ENCODE data around the gene NAA15. TPM values are rescaled to one million over a fixed set of nuclear protein-coding genes. Genes with fewer than 3 reads are reported as not detected.
"Not testable (repeated sequence)": the region's sequence is repeated elsewhere in the genome, so short reads cannot be mapped to it uniquely, and the experiment has no call there.

The NAA15 gene
- total RNA-seq, 2 donors from 2014 or later: 55.2 to 62.1 TPM

DNA sequence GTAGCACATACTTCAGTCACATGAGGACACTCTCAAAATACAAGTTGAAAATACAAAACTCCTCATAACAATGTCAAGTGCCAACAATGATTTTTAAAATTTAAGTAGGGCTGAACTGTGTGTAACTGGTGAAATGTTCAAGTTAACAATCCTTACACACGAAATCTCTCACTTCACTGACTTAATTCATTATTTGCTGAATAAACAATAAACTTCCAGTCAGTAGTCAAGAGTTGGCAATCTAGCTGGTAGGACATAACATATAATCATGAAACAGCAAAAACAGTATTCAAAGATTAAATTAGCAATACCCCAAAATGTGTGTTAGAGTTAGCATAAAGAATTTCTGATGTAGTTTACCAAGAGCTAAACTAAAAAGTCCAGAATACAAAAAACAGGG lies 150.7 kb downstream of the NAA15 start:
- no peaks in the 10 kb centered on the region for H3K36me3 Mint-ChIP-seq (ENCODE audit: low read depth)
- peaks cover 41% of the 10 kb centered on the region for H3K4me1 Mint-ChIP-seq
- H3K27ac Mint-ChIP-seq: peak overlapping the region; percentile 29
- DNase-seq: no peak
- no peak for ATAC-seq
- H3K4me3 Mint-ChIP-seq: no peak overlapping the region
- no peaks in the 10 kb centered on the region for H3K9me3 ChIP-seq (ENCODE audit: control insufficient read depth, low read length, poor library complexity, severe bottlenecking)
- no peaks in the 10 kb centered on the region for H3K27me3 Mint-ChIP-seq

DNA sequence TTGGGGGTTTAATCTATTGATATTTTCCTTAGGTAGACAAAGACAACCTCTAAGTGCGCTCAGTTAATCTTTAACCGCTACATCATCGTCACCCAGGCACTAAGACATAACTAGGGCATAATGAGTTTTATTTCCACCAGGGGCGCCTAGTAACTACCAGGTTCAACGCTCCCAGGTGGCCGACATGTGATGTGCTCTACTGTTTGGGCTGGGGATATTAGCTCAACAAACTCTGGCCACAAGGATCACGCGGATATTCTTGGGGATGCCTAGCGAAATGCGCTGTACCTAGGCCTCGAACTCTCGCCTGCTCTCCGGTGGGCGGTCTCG lies 151.7 kb downstream of the NAA15 start:
- H3K27ac Mint-ChIP-seq: peak overlapping the region; percentile 96
- peak; percentile 44 to 62 (median 54) for DNase-seq
- ATAC-seq: peak; percentile 66
- no peaks in the 10 kb centered on the region for H3K36me3 Mint-ChIP-seq (ENCODE audit: low read depth)
- no peaks in the 10 kb centered on the region for H3K27me3 Mint-ChIP-seq
- H3K9me3 ChIP-seq (ENCODE audit: control insufficient read depth, low read length, poor library complexity, severe bottlenecking): no peaks in the 10 kb centered on the region
- H3K4me3 Mint-ChIP-seq: peak overlapping the region; percentile 97
- peaks cover 46% of the 10 kb centered on the region for H3K4me1 Mint-ChIP-seq

DNA sequence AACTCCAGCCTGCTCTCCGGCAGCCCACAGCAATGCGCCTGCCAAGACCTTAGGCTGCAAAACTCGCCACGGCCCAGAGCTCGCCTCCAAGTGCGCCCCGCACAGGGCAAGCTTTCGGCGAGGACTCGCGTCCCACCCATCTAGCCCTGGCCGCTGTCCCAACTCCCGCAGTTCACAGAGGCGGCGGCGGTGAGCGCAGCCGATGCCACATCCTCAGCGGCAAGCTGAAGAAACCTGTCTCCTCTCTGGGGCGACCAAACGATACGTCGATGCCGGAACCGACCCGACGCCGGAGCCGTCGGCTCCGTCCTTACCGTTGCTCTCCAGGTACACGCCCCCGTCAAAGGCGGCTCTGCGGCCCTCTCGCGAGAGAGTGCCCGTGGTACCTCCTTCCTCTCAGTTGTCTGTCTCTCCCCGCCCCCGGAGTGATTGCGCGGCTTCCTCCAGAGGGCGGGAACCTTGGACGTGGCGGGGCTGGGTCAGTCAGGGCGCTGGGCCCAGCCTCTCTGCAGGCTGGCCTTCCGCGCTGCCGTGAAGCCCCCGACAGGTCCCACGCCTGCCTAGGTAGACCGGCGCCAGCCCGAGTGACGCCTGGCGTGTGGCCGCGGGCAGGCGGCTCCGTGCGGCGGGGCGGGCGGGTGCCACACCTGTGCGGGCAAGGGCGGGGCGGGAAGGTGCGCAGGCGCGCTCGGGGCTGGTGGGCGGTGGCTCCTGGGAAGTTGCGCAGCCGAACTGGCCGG lies 152.2 kb downstream of the NAA15 start:
- ATAC-seq: peak; percentile 89
- Mint-ChIP-seq H3K4me1 (peaks cover 51% of the 10 kb centered on the region), H3K27me3 (no peaks in the 10 kb centered on the region), H3K36me3 (ENCODE audit: low read depth) (peaks cover 4% of the 10 kb centered on the region), H3K27ac (peak overlapping the region; percentile 96), H3K4me3 (peak overlapping the region; percentile 97)
- peak; percentile 92 to 93 (median 92) for DNase-seq
- no peaks in the 10 kb centered on the region for H3K9me3 ChIP-seq (ENCODE audit: control insufficient read depth, low read length, poor library complexity, severe bottlenecking)

DNA sequence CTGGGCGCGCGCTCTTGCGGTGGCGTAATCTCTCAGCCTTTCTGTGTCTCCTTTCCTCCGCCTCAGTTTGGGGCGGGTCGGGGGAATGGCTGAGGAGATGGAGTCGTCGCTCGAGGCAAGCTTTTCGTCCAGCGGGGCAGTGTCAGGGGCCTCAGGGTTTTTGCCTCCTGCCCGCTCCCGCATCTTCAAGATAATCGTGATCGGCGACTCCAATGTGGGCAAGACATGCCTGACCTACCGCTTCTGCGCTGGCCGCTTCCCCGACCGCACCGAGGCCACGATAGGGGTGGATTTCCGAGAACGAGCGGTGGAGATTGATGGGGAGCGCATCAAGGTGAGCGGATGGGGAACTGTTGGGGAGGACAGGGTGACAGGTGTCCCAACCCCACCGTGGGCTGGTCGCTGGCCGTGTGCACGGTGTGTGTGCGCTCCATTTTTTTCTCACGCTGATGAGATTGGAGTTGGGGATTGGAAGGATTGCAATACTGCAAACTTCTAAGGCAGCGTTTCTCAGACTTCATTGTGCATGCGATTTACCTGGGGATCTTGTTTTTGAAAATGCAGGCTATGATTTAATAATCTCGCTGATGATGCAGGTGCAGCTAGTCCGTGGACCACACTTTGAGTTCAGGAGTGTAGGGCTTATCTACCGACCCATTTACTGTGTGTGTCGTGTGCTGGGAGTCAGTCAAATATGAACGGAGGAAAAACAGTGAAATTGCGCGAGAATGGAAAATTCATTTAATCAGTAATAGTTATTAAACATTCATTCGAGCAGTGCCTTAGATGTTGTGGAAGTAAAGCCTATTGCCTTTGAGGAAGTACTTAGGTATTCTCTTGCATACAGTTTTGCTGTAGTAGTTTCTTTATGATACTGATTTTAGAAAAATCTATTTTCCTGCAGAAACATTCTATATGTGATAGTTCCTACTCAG lies 153.1 kb downstream of the NAA15 start, which contains the start of gene RAB33B:
Gene RAB33B, plus strand, starts transcription at position 11 of the 935 bp plus-strand sequence. Its CDS starts 75 bp downstream, at position 86.
- H3K9me3 ChIP-seq (ENCODE audit: control insufficient read depth, low read length, poor library complexity, severe bottlenecking): no peaks in the 10 kb centered on the region
- H3K27ac Mint-ChIP-seq: peak within 1 kb of the TSS; percentile 96
- H3K4me1 Mint-ChIP-seq: peaks cover 55% of the 10 kb centered on the region
- H3K4me3 Mint-ChIP-seq: peak within 1 kb of the TSS; percentile 97
- no peak for ATAC-seq
- peaks cover 4% of the 10 kb centered on the region for H3K36me3 Mint-ChIP-seq (ENCODE audit: low read depth)
- DNase-seq: no peak
- no peaks in the 10 kb centered on the region for H3K27me3 Mint-ChIP-seq

DNA sequence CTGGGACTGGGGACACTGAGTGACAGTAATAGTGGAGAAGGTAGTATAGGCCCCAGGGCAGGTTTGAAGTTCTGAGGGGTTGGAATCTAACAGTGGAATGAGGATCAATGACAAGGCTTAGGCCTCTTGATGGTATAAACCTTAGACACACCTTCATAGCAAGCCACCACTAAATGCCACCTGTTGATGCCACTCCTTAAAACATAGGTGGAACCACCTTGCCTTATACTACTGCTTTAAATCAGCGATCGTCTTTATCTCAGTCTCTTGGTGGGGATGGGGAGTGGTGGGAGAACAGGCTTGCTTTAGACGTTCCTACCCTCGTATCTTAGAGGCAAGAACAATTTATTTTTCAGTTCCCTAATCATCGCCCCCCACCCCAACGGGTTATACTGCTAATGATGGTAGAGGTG lies 153.8 kb downstream of the NAA15 start:
- DNase-seq (no peak), ATAC-seq (no peak)
- peaks cover 61% of the 10 kb centered on the region for H3K4me1 Mint-ChIP-seq

DNA sequence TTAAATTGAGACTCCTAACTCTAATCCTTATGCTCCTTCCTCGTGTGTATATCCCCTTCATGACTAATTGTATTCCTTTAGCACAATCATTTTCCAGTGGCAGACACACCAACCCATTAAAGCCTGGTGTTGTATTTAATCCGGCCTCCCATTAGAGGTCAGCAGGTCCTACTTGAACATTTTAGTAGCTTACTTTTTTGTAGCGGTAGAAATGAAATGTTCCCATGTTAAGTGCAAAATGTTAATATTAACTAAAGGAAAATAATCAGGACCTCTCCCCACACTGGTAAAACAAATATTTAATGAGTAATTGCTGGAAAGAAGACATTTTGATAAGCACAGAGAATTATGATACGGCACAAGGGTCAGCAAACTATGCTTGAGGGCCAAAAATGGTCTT lies 156.0 kb downstream of the NAA15 start:
- peak overlapping the region; percentile 67 for H3K27ac Mint-ChIP-seq
- no peak overlapping the region for H3K4me3 Mint-ChIP-seq
- no peaks in the 10 kb centered on the region for H3K27me3 Mint-ChIP-seq
- DNase-seq: no peak
- no peak for ATAC-seq
- peaks cover 9% of the 10 kb centered on the region for H3K36me3 Mint-ChIP-seq (ENCODE audit: low read depth)
- peaks cover 64% of the 10 kb centered on the region for H3K4me1 Mint-ChIP-seq
- H3K9me3 ChIP-seq (ENCODE audit: control insufficient read depth, low read length, poor library complexity, severe bottlenecking): no peaks in the 10 kb centered on the region

More for the DNA sequence above, 153.8 kb downstream of the NAA15 start:
- Mint-ChIP-seq H3K27ac (peak overlapping the region; percentile 96), H3K4me3 (peak overlapping the region; percentile 97), H3K36me3 (ENCODE audit: low read depth) (peaks cover 8% of the 10 kb centered on the region), H3K27me3 (no peaks in the 10 kb centered on the region)
- no peaks in the 10 kb centered on the region for H3K9me3 ChIP-seq (ENCODE audit: control insufficient read depth, low read length, poor library complexity, severe bottlenecking)

DNA sequence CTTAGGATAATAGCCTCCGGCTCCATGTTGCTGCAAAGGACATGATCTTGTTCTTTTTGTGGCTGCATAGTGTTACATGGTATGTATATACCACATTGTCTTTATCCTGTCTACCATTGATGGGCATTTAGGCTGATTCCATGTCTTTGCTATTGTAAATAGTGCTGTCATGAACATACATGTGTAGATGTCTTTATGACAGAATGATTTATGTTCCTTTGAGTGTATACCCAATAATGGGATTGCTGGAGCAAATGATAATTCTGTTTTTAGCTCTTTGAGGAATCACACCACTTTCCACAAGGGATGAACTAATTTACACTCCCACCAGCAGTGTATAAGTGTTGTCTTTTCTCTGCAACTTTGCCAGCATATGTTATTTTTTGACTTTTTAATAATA lies 157.2 kb downstream of the NAA15 start:
- Mint-ChIP-seq H3K27ac (no peak overlapping the region), H3K36me3 (ENCODE audit: low read depth) (peaks cover 9% of the 10 kb centered on the region), H3K27me3 (no peaks in the 10 kb centered on the region), H3K4me3 (peak overlapping the region; percentile 7), H3K4me1 (peaks cover 59% of the 10 kb centered on the region)
- DNase-seq: no peak
- ATAC-seq: no peak
- no peaks in the 10 kb centered on the region for H3K9me3 ChIP-seq (ENCODE audit: control insufficient read depth, low read length, poor library complexity, severe bottlenecking)

DNA sequence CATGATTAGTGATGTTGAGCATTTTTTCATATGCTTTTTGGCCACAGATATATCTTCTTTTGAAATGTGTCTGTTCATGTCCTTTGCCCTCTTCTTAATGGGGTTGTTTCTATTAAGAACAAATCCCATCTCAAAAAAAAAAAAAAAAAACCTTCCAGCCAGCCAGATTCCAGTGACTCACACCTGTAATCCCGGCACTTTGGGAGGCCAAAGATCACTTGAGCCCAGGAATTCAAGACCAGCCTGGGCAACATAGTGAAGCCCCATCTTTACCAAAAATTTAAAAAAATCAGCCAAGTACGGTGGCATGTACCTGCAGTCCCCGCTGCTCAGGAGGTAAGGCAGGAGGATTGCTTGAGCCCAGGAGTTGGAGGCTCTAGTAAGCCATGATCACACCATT lies 157.7 kb downstream of the NAA15 start:
- no peaks in the 10 kb centered on the region for H3K9me3 ChIP-seq (ENCODE audit: control insufficient read depth, low read length, poor library complexity, severe bottlenecking)
- Mint-ChIP-seq H3K4me1 (peaks cover 62% of the 10 kb centered on the region), H3K27me3 (no peaks in the 10 kb centered on the region), H3K36me3 (ENCODE audit: low read depth) (peaks cover 9% of the 10 kb centered on the region), H3K4me3 (no peak overlapping the region), H3K27ac (no peak overlapping the region)
- DNase-seq: no peak
- ATAC-seq: no peak

DNA sequence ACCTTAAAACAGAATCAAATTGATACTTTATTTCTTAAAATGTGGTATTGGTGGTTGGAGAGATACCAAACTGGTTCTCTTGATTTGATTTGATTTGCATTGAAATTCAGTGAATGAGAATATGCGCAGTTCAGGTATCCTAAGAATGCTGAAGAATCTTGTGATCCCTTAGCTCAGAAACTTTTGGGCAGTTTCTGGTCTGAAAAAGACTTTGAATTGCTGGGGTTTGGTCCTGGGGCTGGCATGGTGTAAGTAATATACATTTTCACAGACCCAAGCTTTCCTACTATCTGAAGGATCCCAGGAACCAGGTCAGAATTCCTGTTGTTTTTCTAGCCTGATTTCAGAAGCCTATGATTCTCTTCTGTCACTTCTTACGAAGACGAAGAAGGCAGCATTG lies 159.3 kb downstream of the NAA15 start:
- no peak for ATAC-seq

DNA sequence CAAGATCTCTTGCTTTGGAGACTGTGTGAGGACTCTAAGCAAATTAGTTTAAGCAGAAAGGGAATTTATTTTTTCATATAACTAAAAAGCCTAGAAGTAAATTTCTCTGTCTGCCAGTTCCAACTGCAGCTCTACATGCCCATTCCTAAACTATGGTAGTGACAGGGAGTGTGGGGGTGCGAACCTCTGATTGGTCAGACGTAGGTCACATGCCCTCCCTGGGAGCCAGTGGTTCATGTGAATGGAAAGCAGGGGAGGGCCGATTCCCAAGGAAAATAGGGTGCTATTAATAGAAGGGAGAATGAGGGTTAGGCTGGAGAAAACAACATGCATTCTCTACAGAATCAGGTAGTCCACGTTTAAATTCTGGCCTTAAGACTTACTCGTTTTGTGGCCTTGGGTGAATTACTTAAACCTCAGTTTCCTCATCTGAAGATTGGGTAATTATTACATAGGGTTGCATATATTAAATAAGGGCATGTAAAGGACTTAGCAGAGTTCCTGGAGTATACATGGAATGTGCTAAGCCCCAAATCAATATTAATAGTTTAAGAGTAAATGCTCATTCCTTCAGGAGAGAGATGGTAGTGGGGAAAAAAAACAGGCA lies 159.8 kb downstream of the NAA15 start:
- DNase-seq (no peak), ATAC-seq (no peak)
- Mint-ChIP-seq H3K27ac (no peak overlapping the region), H3K36me3 (ENCODE audit: low read depth) (peaks cover 9% of the 10 kb centered on the region), H3K4me1 (peaks cover 47% of the 10 kb centered on the region), H3K27me3 (no peaks in the 10 kb centered on the region), H3K4me3 (no peak overlapping the region)
- no peaks in the 10 kb centered on the region for H3K9me3 ChIP-seq (ENCODE audit: control insufficient read depth, low read length, poor library complexity, severe bottlenecking)

More for the DNA sequence above, 159.3 kb downstream of the NAA15 start:
- Mint-ChIP-seq H3K27ac (peak overlapping the region; percentile 89), H3K36me3 (ENCODE audit: low read depth) (peaks cover 9% of the 10 kb centered on the region), H3K4me3 (no peak overlapping the region), H3K4me1 (peaks cover 51% of the 10 kb centered on the region), H3K27me3 (no peaks in the 10 kb centered on the region)
- no peaks in the 10 kb centered on the region for H3K9me3 ChIP-seq (ENCODE audit: control insufficient read depth, low read length, poor library complexity, severe bottlenecking)
- no peak for DNase-seq

DNA sequence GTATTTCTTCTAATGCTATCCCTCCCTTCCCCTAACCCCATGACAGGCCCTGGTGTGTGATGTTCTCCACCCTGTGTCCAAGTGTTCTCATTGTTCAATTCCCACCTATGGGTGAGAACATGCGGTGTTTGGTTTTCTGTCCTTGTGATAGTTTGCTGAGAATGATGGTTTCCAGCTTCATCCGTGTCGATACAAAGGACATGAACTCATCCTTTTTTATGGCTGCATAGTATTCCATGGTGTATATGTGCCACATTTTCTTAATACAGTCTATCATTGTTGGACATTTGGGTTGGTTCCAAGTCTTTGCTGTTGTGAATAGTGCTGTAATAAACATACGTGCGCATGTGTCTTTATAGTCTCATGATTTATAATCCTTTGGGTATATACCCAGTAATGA lies 163.2 kb downstream of the NAA15 start:
- not testable (repeated sequence) for H3K4me3 Mint-ChIP-seq; ATAC-seq; DNase-seq; H3K9me3 ChIP-seq (ENCODE audit: control insufficient read depth, low read length, poor library complexity, severe bottlenecking); H3K27me3 Mint-ChIP-seq; H3K36me3 Mint-ChIP-seq (ENCODE audit: low read depth); H3K27ac Mint-ChIP-seq
- H3K4me1 Mint-ChIP-seq: peaks cover 19% of the 10 kb centered on the region

DNA sequence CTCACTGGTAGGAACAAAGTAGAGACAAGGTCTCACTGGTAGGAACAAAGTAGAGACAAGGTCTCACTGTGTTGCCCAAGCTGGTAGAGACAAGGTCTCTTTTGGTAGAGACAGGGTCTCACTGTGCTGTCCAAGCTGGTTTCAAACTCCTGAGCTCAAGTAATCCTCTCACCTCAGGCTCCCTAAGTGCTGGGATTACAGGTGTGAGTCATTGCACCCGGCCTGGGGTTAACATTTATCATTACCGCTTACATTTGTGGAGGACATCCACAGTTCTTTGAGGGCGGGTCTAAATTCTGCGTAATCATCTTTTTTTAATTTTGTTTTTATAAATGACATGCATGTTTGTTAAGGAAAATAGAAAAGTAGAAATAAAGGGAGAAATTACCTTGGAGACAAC lies 164.6 kb downstream of the NAA15 start:
- Mint-ChIP-seq H3K4me3 (no peak overlapping the region), H3K27me3 (no peaks in the 10 kb centered on the region), H3K27ac (no peak overlapping the region), H3K36me3 (ENCODE audit: low read depth) (no peaks in the 10 kb centered on the region), H3K4me1 (peaks cover 14% of the 10 kb centered on the region)
- no peaks in the 10 kb centered on the region for H3K9me3 ChIP-seq (ENCODE audit: control insufficient read depth, low read length, poor library complexity, severe bottlenecking)
- no peak for DNase-seq
- no peak for ATAC-seq

DNA sequence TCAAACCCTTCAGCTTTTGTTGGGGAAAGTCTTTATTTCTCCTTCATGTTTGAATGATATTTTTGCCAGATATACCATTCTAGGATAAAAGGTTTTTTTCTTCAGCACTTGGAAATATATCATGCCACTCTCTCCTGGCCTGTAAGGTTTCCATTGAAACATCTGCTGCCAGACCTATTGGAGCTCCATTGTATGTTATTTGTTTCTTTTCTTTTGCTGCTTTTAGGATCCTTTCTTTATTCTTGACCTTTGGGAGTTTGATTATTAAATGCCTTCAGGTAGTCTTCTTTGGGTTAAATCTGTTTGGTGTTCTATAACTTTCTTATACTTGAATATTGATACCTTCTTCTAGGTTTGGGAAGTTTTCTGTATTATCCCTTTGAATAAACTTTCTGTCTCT lies 167.5 kb downstream of the NAA15 start:
- not testable (repeated sequence) for H3K27me3 Mint-ChIP-seq; H3K36me3 Mint-ChIP-seq (ENCODE audit: low read depth); H3K27ac Mint-ChIP-seq; DNase-seq; H3K4me3 Mint-ChIP-seq; ATAC-seq; H3K9me3 ChIP-seq (ENCODE audit: control insufficient read depth, low read length, poor library complexity, severe bottlenecking); H3K4me1 Mint-ChIP-seq
